ENCODE results near the gene KIAA0513.

- TF ChIP-seq CTCF (conservative IDR thresholded peaks at IDR 0.05; ENCODE audit: low read depth, low read length) (no peak), EZH2 (IDR thresholded peaks at IDR 0.05; ENCODE audit: borderline replicate concordance, low read depth, low read length, poor library complexity, severe bottlenecking) (no peak)
Observed at GRCh38 chr16:85130705-85131028, 103.1 kb downstream of the KIAA0513 start.
